GM12801 (cell line): ENCODE results near the gene DTNB.

Experiments
- TF ChIP-seq, protein P1 (sequence below): IDR thresholded peaks from one replicate; pipeline ENCODE4 v1.5.1; 2011; ENCODE audit warnings: control low read depth; ENCODE audit not compliant: insufficient read length; ENCODE audit errors: extremely low read depth

Gene DTNB

DNA sequence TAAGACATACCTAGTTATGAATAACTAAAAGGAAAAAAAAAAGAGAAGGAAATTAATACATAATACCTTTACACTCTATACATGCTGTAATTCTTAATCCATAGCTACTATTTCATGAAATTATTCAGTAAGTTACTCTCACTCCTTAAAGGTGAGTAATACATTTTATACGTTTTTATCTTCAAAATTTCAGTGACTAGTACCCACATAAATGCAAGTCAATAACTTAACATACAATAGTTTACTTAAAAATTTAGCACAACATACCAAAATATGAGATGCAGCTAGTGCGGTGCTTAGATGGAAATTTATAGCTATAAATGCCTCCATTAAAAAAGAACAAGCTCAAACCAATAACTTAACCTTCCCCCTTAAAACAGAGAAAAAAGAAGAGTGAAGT, 36.0 kb upstream of the DTNB start:
- TF ChIP-seq, protein P1, sequence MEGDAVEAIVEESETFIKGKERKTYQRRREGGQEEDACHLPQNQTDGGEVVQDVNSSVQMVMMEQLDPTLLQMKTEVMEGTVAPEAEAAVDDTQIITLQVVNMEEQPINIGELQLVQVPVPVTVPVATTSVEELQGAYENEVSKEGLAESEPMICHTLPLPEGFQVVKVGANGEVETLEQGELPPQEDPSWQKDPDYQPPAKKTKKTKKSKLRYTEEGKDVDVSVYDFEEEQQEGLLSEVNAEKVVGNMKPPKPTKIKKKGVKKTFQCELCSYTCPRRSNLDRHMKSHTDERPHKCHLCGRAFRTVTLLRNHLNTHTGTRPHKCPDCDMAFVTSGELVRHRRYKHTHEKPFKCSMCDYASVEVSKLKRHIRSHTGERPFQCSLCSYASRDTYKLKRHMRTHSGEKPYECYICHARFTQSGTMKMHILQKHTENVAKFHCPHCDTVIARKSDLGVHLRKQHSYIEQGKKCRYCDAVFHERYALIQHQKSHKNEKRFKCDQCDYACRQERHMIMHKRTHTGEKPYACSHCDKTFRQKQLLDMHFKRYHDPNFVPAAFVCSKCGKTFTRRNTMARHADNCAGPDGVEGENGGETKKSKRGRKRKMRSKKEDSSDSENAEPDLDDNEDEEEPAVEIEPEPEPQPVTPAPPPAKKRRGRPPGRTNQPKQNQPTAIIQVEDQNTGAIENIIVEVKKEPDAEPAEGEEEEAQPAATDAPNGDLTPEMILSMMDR, result no peak

- TF ChIP-seq, protein P1, result no peak
These were observed 34.7 kb upstream of the DTNB start for GRCh38 chr2:25707927-25708590.

DNA sequence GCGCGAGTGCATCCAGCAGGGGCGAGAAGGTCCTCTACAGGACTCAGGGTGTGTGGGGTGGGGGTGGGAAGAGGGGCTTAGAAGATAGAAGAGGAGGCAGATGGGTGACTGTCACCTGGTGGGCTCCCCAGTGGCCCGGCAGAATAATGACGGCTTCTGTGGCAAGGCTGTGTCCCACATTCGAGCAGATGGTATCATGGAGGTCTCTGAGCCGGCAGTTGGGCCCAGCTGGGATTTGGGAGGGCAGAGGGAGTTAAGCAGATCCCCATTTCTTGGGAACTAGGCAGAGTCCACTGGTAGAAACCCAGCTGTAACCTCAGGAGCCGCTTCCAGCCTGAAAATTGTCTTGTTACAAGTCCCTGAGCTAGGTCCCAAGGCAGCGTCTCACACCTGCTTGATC, 28.4 kb upstream of the DTNB start:
- TF ChIP-seq, protein P1, result no peak

- TF ChIP-seq, protein P1, result no peak
These were observed 26.9 kb upstream of the DTNB start for GRCh38 chr2:25700221-25700660.

DNA sequence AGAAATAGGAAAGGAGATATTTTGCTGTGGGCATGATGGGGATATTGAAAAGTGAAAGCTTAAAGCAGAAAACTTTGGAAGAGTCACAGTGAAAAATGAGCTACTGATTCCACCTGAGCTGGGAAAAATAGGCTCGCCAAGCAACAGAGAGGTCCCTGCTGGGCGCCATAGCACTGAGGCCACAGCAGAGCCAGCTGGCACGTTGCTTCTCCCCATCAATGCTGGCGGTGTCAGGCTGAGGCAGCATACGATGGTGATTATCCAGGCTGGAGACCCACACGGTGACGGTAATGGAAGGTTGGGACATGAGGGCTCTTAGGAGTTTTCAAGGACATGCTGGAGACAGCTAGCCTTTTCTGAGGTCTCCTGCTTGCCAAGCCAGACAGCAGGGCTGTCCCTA, 25.8 kb upstream of the DTNB start:
- TF ChIP-seq, protein P1, result no peak

GRCh38 chr2:25698752-25699151, 25.4 kb upstream of the DTNB start:
- TF ChIP-seq, protein P1, result no peak

DNA sequence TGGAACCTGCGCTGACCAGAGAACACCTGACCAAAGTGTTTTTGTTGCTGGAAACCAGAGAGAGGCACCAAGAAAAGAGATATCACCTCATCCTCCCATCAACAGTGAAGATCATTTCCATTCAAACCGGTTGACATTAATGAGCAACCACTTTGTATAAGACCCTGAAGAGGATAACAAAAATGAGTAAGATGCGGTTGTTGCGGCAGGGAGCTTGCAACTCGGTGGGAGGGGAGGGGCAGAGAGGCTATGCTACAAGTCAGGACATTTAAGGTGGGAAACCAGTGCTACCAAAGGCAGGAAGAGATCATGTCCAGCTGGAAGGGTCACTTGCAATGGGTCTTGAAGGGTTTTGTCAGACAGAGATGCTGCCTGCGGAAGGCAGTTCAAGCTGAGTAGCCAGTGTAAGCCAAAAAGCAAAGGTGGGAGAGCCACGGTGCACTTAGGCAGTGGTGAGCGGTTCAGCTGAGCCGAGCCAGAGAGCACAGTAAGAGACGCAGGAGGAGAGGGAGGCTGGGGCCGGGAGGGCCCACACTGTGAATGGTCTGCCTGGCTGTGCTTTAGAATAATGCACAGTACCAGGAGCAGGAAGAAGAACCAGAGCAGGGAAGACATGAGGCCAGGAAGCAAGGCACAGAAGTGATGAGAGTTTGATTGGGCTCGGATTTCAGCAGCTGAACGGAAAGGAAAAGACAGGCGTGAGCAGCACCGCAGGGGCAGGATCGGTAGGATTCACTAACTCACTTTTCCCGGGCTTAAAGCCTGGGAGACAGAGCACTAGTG, 24.4 kb upstream of the DTNB start:
- TF ChIP-seq, protein P1, result no peak
